A673 (cell line): Measurements from ENCODE around the gene PEDS1. TPM values are rescaled to one million over a fixed set of nuclear protein-coding genes. Genes with fewer than 3 reads are reported as not detected.

Experiments used
- BruUV-seq: library from RNA; stranded (reverse); fragments of 400-500 nt; replicated peaks from 2 replicates; lab custom pipeline; 2021; lab: Mats Ljungman, UMichigan
- CTCF ChIA-PET: fragments of 300-600 bp; sonication (Branson Sonifier 250); formaldehyde crosslinking; loops from one replicate; lab custom pipeline; 2022; ENCODE audit warnings: antibody characterized with exemption; lab: Charles Lee
- POLR2A ChIA-PET: fragments of 300-600 bp; sonication (Branson Sonifier 250); formaldehyde crosslinking; loops from one replicate; lab custom pipeline; 2022; ENCODE audit warnings: antibody characterized with exemption; ENCODE audit not compliant: low non-redundant PET; lab: Charles Lee
- DNase-seq: peaks from one replicate; pipeline ENCODE4 v3.0.0-alpha.2; 2015; ENCODE audit warnings: low spot score
- H3K27ac ChIP-seq: fragments of 200-600 bp; sonication (generic); 2 replicates; pipeline ENCODE4 v1.5.1; 2016; ENCODE audit warnings: mixed run types, low read depth, mild to moderate bottlenecking, mixed read lengths, antibody characterized with exemption, low read length; ENCODE audit not compliant: poor library complexity, severe bottlenecking
- H3K27me3 ChIP-seq: fragments of 200-600 bp; sonication (generic); replicated peaks from 2 replicates; pipeline ENCODE4 v1.6.1; 2017; ENCODE audit warnings: mixed run types, low read depth, mild to moderate bottlenecking, mixed read lengths, antibody characterized with exemption, low read length; ENCODE audit not compliant: insufficient read depth, poor library complexity
- H3K36me3 ChIP-seq: fragments of 200-600 bp; sonication (generic); 2 replicates; pipeline ENCODE4 v1.6.1; 2016; ENCODE audit warnings: mixed run types, mild to moderate bottlenecking, mixed read lengths, antibody characterized with exemption, low read length; ENCODE audit not compliant: insufficient read depth, poor library complexity, severe bottlenecking
- H3K4me1 ChIP-seq: fragments of 200-600 bp; sonication (generic); 2 replicates; pipeline ENCODE4 v1.6.1; 2017; ENCODE audit warnings: mixed run types, mild to moderate bottlenecking, mixed read lengths, antibody characterized with exemption, low read length; ENCODE audit not compliant: insufficient read depth, poor library complexity, severe bottlenecking
- H3K4me3 ChIP-seq: fragments of 200-600 bp; sonication (generic); 2 replicates; pipeline ENCODE4 v1.5.1; 2016; ENCODE audit warnings: low read depth, mixed run types, mild to moderate bottlenecking, mixed read lengths, low read length; ENCODE audit not compliant: poor library complexity, severe bottlenecking
- H3K9me3 ChIP-seq: fragments of 200-600 bp; sonication (generic); 2 replicates; pipeline ENCODE4 v1.6.1; 2016; ENCODE audit warnings: mixed run types, low read depth, mild to moderate bottlenecking, mixed read lengths, antibody characterized with exemption, low read length; ENCODE audit not compliant: poor library complexity, severe bottlenecking
- EZH2 ChIP-seq: fragments of 200-600 bp; sonication (generic); IDR thresholded peaks from 2 replicates; pipeline ENCODE4 v1.6.1; 2017; ENCODE audit warnings: borderline replicate concordance, low read depth, mild to moderate bottlenecking, mixed read lengths, antibody characterized with exemption, low read length; ENCODE audit not compliant: poor library complexity, severe bottlenecking
- intact Hi-C: fragments of 100-400 bp; cut with micrococcal nuclease; formaldehyde crosslinking; loops from one replicate; pipeline ENCODE4 v1.10.0; 2022; ENCODE audit not compliant: unreplicated experiment
- total RNA-seq: library from RNA; stranded (reverse); gene quantifications from 2 replicates; pipeline ENCODE4 v1.2.3, GENCODE V29; 2021
- TF ChIP-seq, protein P1 (sequence below): fragments of 300-800, 200-600 bp; sonication (generic); conservative IDR thresholded peaks from 2 replicates; pipeline ENCODE4 v1.5.1; 2017; ENCODE audit warnings: low read depth, mild to moderate bottlenecking, antibody characterized with exemption, low read length, moderate library complexity, mixed read lengths

Gene PEDS1
- total RNA-seq, 1 experiment from 2014 or later, result 25.9 TPM

DNA sequence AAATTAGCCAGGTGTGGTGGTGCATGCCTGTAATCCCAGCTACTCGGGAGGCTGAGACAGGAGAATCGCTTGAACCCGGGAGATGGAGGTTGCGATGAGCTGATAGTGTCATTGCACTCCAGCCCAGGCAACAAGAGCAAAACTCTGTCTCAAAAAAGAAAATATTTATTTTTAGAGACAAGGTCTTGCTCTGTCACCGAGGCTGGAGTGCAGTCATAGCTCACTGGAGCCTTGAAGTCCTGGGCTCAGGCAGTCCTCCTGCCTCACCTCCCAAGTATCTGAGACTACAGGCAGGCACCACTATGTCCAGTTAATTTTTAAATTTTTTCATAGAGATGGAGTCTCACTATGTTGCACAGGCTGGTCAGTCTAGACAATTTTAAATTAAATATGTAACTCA, 20.9 kb upstream of the PEDS1 start:
- Histone ChIP-seq H3K27me3 (no peaks in the 10 kb centered on the region), H3K4me1 (peaks cover 6% of the 10 kb centered on the region), H3K27ac (no peak overlapping the region), H3K4me3 (no peak overlapping the region), H3K36me3 (no peaks in the 10 kb centered on the region), H3K9me3 (no peaks in the 10 kb centered on the region)
- TF ChIP-seq EZH2, result no peak
- TF ChIP-seq, protein P1, sequence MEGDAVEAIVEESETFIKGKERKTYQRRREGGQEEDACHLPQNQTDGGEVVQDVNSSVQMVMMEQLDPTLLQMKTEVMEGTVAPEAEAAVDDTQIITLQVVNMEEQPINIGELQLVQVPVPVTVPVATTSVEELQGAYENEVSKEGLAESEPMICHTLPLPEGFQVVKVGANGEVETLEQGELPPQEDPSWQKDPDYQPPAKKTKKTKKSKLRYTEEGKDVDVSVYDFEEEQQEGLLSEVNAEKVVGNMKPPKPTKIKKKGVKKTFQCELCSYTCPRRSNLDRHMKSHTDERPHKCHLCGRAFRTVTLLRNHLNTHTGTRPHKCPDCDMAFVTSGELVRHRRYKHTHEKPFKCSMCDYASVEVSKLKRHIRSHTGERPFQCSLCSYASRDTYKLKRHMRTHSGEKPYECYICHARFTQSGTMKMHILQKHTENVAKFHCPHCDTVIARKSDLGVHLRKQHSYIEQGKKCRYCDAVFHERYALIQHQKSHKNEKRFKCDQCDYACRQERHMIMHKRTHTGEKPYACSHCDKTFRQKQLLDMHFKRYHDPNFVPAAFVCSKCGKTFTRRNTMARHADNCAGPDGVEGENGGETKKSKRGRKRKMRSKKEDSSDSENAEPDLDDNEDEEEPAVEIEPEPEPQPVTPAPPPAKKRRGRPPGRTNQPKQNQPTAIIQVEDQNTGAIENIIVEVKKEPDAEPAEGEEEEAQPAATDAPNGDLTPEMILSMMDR, result no peak
- intact Hi-C loops, result no loop called here
- no peak for DNase-seq
- ChIA-PET POLR2A (no interaction called here), CTCF (no interaction called here)
- no TSS peak for BruUV-seq

GRCh38 chr20:50172347-50173013, 19.0 kb upstream of the PEDS1 start:
- ChIA-PET POLR2A (no interaction called here), CTCF (interaction anchor here (0.6 kb wide), 2 partner anchors 500 to 724 kb away, joined by 4 read pairs; no protein-coding TSS in a partner anchor)
- DNase-seq, result no peak
- no peak overlapping the region for H3K4me3 ChIP-seq
- H3K27me3 ChIP-seq, result no peaks in the 10 kb centered on the region
- no peaks in the 10 kb centered on the region for H3K36me3 ChIP-seq
- BruUV-seq, result no TSS peak
- TF ChIP-seq, protein P1, result no peak
- no peak for TF ChIP-seq EZH2
- H3K27ac ChIP-seq, result no peak overlapping the region
- no peaks in the 10 kb centered on the region for H3K9me3 ChIP-seq
- intact Hi-C loops, result no loop called here
- no peaks in the 10 kb centered on the region for H3K4me1 ChIP-seq

- POLR2A ChIA-PET, result no interaction called here
- peaks cover 5% of the 10 kb centered on the region for H3K4me1 ChIP-seq
- CTCF ChIA-PET, result interaction anchor here (0.6 to 0.7 kb wide), 2 partner anchors 71 to 192 kb away, joined by 9 to 14 read pairs; no protein-coding TSS in a partner anchor
- no peak overlapping the region for H3K4me3 ChIP-seq
- H3K27ac ChIP-seq, result no peak overlapping the region
- no peaks in the 10 kb centered on the region for H3K9me3 ChIP-seq
- no peaks in the 10 kb centered on the region for H3K27me3 ChIP-seq
- DNase-seq, result no peak
- BruUV-seq, result no TSS peak
- TF ChIP-seq EZH2, result no peak
- TF ChIP-seq, protein P1, result no peak
- intact Hi-C loops, result no loop called here
- no peaks in the 10 kb centered on the region for H3K36me3 ChIP-seq
These were observed 17.2 kb upstream of the PEDS1 start for GRCh38 chr20:50170549-50171220.
